Stimulated activated CD4-positive, alpha-beta T cell treated with anti-CD3 and anti-CD28 coated beads, Interleukin-12 subunit alpha, Interleukin-12 subunit beta, amount 100 ng/mL, for 24 hours (primary cell): Measurements from ENCODE around the gene SUPT4H1.

Experiments used
- DNase-seq, 2 experiments: peaks; one replicate each; pipeline ENCODE4 v3.0.0-alpha.2; 2020; ENCODE audit warnings: low read depth in 2 of 2

Gene SUPT4H1

DNA sequence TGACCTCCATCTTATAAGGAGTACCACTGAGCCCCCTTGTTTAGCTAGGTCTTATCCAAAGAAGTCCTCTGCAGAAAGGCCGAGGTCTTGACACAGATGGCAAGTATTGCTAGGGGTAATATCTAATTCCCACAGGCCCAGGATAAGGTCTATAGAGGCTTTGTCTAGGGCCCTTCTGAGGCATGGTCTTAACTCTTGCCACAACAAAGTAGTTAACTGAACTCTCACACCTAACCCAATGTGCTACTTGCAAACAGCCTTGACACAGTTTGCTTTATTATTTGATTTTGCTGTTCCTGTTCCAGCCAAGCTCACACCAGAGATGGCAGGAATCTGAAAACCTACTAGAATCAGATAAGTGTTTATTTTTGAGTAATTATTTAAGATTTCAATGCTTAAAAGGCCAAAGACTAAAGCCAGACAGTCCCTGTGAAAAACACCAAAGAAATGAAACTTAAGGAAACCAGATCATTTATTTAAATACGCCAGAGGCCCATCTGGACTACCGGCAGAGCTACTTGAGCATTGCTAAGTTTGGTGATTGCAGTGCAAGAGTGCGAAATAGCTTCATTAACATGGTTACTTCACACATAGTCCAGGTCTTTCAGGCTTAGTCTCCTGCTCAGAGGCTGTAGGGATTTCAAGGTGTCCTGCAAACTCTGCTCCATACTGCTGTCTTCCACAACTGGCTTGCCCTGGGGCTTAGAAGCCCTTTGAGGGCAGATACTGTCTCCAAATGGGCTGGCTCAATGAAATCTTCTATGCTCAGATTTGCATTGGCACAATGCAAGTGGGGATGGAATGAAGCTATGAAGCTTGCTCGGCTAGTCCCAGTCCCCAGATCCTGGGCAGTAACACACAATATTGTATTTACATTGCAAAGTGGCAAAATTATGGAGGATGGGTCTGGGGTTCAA, 28.5 kb upstream of the SUPT4H1 start:
- DNase-seq: no peak

GRCh38 chr17:58379511-58379824, 27.5 kb upstream of the SUPT4H1 start:
- DNase-seq: no peak

DNA sequence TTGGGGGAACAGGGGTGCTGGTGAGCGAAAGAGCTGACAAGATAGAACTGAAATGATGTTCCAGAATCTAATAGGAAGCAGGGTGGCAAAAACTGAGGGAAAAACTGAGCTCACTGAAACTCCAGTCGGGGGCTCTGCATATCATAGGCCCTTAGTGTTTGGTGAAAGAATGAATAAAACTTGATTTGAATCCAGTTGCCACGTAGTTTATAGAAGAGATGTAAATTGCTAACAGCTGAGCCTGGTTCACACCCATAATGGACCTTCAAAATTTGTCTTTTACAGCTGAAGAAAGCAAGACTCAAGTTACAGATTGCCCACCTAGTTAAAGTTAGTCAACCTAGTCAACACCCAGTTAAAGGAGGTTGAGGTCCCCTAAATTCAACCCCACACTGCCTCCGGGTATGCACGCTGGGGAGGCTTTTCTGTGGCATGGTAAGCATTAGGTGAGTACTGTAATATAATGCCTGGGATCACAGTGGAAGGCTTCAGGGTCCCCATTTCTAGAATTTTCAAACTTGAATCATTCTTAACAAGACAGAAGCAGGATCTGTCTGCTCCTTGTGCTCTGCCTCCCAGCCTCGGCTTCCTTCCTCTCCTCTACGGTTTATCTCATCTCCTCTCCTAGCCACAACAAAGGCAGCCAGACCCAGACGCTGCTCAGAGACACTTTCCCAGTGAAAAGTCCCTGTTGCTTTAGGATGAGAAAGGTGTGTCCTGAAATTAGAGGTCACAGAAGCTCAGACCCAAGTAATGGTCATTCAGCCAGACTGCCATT, 26.9 kb upstream of the SUPT4H1 start:
- no peak for DNase-seq

- no peak for DNase-seq
Observed at GRCh38 chr17:58377661-58378060, 25.7 kb upstream of the SUPT4H1 start.

DNA sequence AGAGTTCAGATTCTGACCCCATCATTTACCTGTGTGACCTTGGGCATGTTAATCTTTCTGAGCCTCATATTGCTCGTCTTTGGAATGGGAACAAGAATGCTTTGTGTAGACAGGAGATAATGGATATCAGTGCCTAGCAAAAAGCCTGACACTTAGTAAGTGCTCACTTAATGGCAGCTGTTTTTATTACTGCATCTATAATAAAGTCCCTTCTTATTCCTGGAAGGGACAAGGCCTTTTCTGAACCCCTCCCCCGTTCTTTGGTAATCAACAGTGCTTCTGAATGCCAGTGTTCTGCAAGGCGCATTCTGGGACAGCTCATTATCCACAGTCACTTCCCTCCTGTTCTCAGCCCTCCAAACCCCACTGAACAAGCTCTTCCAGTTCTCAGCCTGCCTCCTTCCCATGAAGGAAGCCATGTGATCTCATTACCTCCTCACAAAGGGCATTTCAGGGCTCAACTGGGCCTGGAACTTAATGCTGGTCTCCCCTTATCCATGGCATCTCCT, 25.1 kb upstream of the SUPT4H1 start:
- no peak for DNase-seq

DNA sequence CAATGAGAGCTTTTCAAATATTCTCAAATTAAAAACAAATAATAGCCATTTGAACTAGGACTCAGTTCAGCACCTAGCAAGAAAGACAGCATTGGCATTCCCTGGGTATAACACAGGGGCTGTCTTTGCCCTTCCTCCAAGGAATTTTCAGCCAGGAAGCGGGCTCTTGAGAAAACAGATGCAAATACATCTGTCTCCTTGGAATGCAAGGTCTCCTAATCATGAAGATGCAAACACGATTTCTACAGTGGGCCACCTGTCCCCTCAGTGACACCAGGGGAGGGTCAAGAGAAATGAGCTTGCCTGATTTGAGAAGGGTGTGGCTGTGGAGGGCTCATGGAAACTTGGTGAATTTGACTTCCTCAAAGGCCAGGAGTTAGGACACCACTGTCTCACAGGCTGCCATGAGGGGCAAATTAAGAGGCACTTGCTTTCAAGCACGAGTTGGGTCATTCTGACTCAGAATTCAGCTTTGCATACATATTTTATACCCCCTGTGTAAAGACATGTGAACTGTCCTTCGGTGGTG, 24.5 kb upstream of the SUPT4H1 start:
- DNase-seq: no peak

- DNase-seq: no peak
Observed at GRCh38 chr17:58375811-58376210, 23.8 kb upstream of the SUPT4H1 start.

DNA sequence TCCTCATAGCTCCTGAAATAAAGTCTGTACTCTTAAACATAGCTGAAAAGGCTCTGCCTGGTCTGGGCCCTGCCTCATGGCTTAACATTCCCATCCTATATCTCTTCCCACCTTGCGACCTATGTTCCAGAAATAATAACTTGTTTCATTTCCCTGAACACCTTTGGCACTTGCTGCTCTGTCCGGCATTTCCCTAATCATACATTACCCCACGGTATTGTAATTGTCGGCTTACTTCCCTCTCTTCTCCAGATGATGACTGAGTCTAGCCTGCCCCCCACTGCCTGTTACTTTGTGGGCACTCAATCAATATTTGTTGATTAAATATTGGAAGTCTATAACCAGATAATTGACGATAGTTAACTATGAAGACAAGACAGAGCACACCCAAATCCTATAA, 23.3 kb upstream of the SUPT4H1 start:
- no peak for DNase-seq

- DNase-seq: no peak
Observed at GRCh38 chr17:58373923-58374322, 21.9 kb upstream of the SUPT4H1 start.

DNA sequence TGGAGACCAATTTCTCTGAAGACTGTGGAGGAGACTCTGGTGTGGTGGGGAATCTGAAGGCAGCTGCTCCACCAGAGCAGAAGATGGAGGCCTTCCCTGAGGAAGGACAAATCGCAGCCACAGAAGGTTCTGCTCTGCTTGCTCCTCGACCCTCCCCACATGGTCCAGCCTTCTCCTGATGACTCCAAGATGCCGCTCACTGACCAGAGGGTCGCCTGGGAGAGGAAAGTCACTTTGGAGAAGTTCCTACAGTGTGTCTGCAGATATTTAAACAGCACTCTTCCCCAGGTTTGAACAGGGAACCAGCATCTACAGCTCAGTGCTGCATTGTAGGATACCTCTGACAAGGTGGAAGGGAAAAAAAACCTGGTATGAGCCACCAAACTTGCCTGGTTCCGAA, 21.0 kb upstream of the SUPT4H1 start:
- no peak for DNase-seq

GRCh38 chr17:58371300-58371950, 19.4 kb upstream of the SUPT4H1 start:
- no peak for DNase-seq

GRCh38 chr17:58370716-58371115, 18.7 kb upstream of the SUPT4H1 start:
- no peak for DNase-seq

- DNase-seq: no peak
Observed at GRCh38 chr17:58370309-58370708, 18.3 kb upstream of the SUPT4H1 start.

GRCh38 chr17:58369214-58370031, 17.4 kb upstream of the SUPT4H1 start:
- no peak for DNase-seq

DNA sequence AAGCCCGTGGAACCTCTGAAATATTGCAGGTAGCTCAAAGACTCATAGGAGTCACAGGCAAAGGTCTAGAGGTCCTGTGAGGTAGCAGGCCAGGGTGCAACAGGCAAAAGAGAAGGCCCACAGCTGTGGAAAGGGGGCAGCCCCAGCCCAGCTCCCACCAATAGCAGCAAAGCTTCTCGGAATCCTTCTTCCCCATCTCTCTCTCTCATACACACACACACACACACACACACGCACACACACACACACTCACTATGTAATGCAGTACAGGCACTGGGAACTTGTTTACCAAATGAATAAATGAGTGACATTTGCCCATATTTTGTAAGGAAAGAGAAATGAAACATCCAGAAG, 16.8 kb upstream of the SUPT4H1 start:
- DNase-seq: no peak

DNA sequence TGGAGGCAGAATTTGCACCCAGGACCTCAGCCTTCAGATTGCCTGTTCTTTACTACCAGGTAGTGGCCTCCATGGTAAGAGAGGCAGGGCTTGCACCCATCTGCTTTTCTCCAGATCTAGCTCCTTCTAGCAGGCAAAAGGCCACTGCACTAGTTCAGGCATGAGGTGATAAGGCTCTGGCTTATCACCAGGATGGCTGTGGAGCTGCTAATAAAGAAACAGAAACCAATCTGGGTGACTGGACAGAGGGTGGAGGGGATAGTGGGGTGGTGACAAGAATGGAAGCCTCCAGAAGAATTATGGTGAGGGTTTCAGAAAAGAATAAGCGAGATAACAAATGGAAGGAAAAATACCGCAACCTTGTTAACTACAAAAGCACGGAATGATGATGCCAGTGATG, 15.5 kb upstream of the SUPT4H1 start:
- no peak for DNase-seq

GRCh38 chr17:58365980-58366595, 14.1 kb upstream of the SUPT4H1 start:
- DNase-seq: no peak

- DNase-seq: no peak
Observed at GRCh38 chr17:58365185-58365979, 13.4 kb upstream of the SUPT4H1 start.

- no peak for DNase-seq
Observed at GRCh38 chr17:58364270-58364942, 12.4 kb upstream of the SUPT4H1 start.
